GM20431 (cell line): ENCODE data around the gene JAML.
"Not testable (repeated sequence)": the region's sequence is repeated elsewhere in the genome, so short reads cannot be mapped to it uniquely, and the experiment has no call there.

Experiments used
- in situ Hi-C: fragments of 300-500 bp; cut with MseI, MboI; formaldehyde crosslinking; loops from one replicate; pipeline ENCODE4 v1.15.0; 2020; ENCODE audit warnings: low sequenced_read_pairs; ENCODE audit not compliant: unreplicated experiment

The JAML gene

GRCh38 chr11:118200497-118200896 is 24.3 kb downstream of the JAML start:
- in situ Hi-C loops = no loop called here

- in situ Hi-C loops = loop anchor here (10.0 kb wide), 1 partner anchor 86 kb away; no protein-coding TSS in a partner anchor
Observed at GRCh38 chr11:118199135-118199534, 25.7 kb downstream of the JAML start.

GRCh38 chr11:118198370-118198769 is 26.4 kb downstream of the JAML start:
- in situ Hi-C loops = loop anchor here (10.0 kb wide), 1 partner anchor 86 kb away; no protein-coding TSS in a partner anchor

GRCh38 chr11:118194835-118195627 is 29.8 kb downstream of the JAML start:
- in situ Hi-C loops = loop anchor here (10.0 kb wide), 1 partner anchor 90 kb away; no protein-coding TSS in a partner anchor

- in situ Hi-C loops = loop anchor here (10.0 kb wide), 1 partner anchor 91 kb away; no protein-coding TSS in a partner anchor
Observed at GRCh38 chr11:118193910-118194566, 30.8 kb downstream of the JAML start.

- in situ Hi-C loops = loop anchor here (10.0 kb wide), 1 partner anchor 92 kb away; no protein-coding TSS in a partner anchor
Observed at GRCh38 chr11:118192817-118193216, 32.0 kb downstream of the JAML start.

GRCh38 chr11:118190942-118191506 is 33.8 kb downstream of the JAML start:
- in situ Hi-C loops = loop anchor here (10.0 kb wide), 1 partner anchor 94 kb away; no protein-coding TSS in a partner anchor

- in situ Hi-C loops = no loop called here
Observed at GRCh38 chr11:118186346-118187107, 38.3 kb downstream of the JAML start.

- in situ Hi-C loops = no loop called here
Observed at GRCh38 chr11:118184784-118185579, 39.8 kb downstream of the JAML start.

- in situ Hi-C loops = not testable (repeated sequence)
Observed at GRCh38 chr11:118183691-118184090, 41.1 kb downstream of the JAML start.

GRCh38 chr11:118180300-118180703 is 44.5 kb downstream of the JAML start:
- in situ Hi-C loops = no loop called here

GRCh38 chr11:118176778-118177134 is 48.1 kb downstream of the JAML start:
- in situ Hi-C loops = no loop called here

GRCh38 chr11:118175993-118176777 is 48.6 kb downstream of the JAML start, which contains the start of gene SCN2B:
Gene SCN2B, minus strand, starts transcription at chr11:118176639. Its CDS starts 208 bp downstream, at chr11:118176431.
- in situ Hi-C loops = no loop called here

- in situ Hi-C loops = no loop called here
Observed at GRCh38 chr11:118175031-118175992, 49.5 kb downstream of the JAML start.

- in situ Hi-C loops = no loop called here
Observed at GRCh38 chr11:118174006-118174567, 50.7 kb downstream of the JAML start.

- in situ Hi-C loops = no loop called here
Observed at GRCh38 chr11:118172356-118172755, 52.5 kb downstream of the JAML start.
